Heart left ventricle (tissue), 13 donors: ENCODE data around the gene TNS3.

Source experiments
- CTCF ChIP-seq, 12 donors: fragments of 200-600 bp; sonication (generic) in 4 of 12; IDR thresholded peaks; one replicate each; pipeline versions ENCODE4 v1.5.0 to v1.8.0; 2018 to 2022; ENCODE audit warnings: antibody characterized with exemption in 12 of 12, mild to moderate bottlenecking in 5 of 12
- POLR2A ChIP-seq, 2 donors: fragments of 450-650 bp; IDR thresholded peaks; one replicate each; pipeline ENCODE4 v1.6.1; 2017; ENCODE audit warnings: antibody characterized with exemption in 2 of 2, mild to moderate bottlenecking in 2 of 2, moderate library complexity in 2 of 2
- donor health status: ischemic (EF 13 %, LVEDD 7.1; RV severe dilation, severe dysfunction).
- donor health status: DM: no; HTN: yes; CAD: no.
- donor health status: DM: no; HTN: no; CAD: no.
- donor health status: ischemic (EF 25% LVEDD 6.9; RV normal size, moderate dysfunction).
- donor health status: ischemic (EF 25% LVEDD 5.7; RV mildly dilated, moderate dysfunction).
- donor health status: ischemic (EF 35%, LVEDD 5.7; RV mildly dilated, moderate dysfunction).
- donor health status: nonischemic (EF 11% LVEDD 7.7; RV severe dilation, severe dysfunction).
- donor health status: DM: yes; HTN: yes; CAD: no.
- donor health status: PGD.
- donor health status: ischemic (EF 29% LVEDD 5.4; RV normal size, mild dysfunction).
- donor health status: nonischemic (EF 23%, LVEDD 6.1; RV moderate dilation, normal function).

GRCh38 chr7:47247132-47247531, 334.8 kb downstream of the TNS3 start:
- TF ChIP-seq CTCF (IDR thresholded peaks at IDR 0.05): no peak
- no peak for TF ChIP-seq POLR2A (IDR thresholded peaks at IDR 0.05)
